ENCODE results near the gene C9orf85. TPM values are rescaled to one million over a fixed set of nuclear protein-coding genes. Genes with fewer than 3 reads are reported as not detected.

The C9orf85 gene
- total and polyA plus RNA-seq, 9 of the 15 experiments (the other 6 are each of a cell fraction or from before 2014, with no cell fraction given): 6.7 to 17.6 (median 13.0) TPM

DNA sequence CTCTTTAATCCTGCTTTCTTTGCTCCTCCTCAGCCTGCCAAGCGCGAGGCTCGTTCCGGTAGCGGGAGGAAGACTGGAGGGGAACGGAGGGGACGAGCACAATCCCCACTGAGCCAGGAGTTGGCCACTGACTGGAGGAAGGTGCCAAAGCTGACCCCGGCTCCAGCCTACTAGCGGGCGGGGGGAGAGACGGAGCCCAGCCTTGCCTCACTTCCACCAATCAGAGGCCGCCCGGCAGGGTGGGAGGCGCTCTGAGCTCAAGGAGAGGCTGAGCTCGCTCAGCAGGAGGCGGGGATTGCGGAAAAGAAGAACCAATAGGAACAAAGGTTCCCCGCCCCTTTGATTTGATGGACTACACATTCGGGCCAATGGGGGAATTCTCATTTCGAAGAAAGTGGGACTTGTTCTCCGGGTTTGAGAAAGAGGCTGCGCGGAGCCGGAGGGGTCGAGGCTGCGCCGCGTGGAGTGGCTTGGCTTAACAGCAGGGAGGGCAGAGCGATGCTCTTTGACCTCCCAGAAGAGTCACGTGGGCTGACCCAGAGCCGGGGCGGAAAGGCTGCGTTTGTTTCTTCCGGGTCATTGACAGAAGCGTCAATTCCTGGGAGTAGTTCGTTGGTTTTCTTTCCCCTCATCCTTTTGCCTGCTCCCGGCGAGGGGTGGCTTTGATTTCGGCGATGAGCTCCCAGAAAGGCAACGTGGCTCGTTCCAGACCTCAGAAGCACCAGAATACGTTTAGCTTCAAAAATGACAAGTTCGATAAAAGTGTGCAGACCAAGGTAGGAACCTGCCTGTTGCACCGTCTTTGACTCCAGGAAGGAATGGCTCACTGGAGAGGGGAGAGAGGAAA is at the start of gene C9orf85, which contains the start of gene ABHD17B (continued):
- peak; percentile 52 for TF ChIP-seq ATF7 (IDR thresholded peaks at IDR 0.05)
- no peak for TF ChIP-seq RFX5 (IDR thresholded peaks at IDR 0.05; ENCODE audit: low read depth, low read length)
- peak in 2 of 3 experiments; percentile 20 to 36 for TF ChIP-seq YY1 (IDR thresholded peaks at IDR 0.05; ENCODE audit: borderline replicate concordance in 1 of 3, control insufficient read depth in 1 of 3, extremely low read depth in 1 of 3, insufficient read depth in 3 of 3, insufficient read length in 1 of 3, insufficient replicate concordance in 2 of 3, low read depth in 1 of 3, low read length in 2 of 3)
- TF ChIP-seq ZNF445 (CRISPR knock-in tag; IDR thresholded peaks at IDR 0.05; ENCODE audit: low read depth): no peak
- peak; percentile 92 to 93 for TF ChIP-seq NRF1 (conservative IDR thresholded peaks at IDR 0.05 in 1 of 2, IDR thresholded peaks at IDR 0.05 in 1 of 2)
- no peak for TF ChIP-seq GTF2A2 (tag; IDR thresholded peaks at IDR 0.05)
- TF ChIP-seq, protein P1, sequence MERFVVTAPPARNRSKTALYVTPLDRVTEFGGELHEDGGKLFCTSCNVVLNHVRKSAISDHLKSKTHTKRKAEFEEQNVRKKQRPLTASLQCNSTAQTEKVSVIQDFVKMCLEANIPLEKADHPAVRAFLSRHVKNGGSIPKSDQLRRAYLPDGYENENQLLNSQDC (CRISPR knock-in tag; IDR thresholded peaks at IDR 0.05): no peak
- TF ChIP-seq TAF1 (IDR thresholded peaks at IDR 0.05; ENCODE audit: control insufficient read depth, extremely low read depth, insufficient read depth, low read length, severe bottlenecking): peak; percentile 94
- no peak for TF ChIP-seq ZBTB8A (IDR thresholded peaks at IDR 0.05; ENCODE audit: partially characterized antibody)
- TF ChIP-seq KDM5B (IDR thresholded peaks at IDR 0.05; ENCODE audit: insufficient replicate concordance, low read depth, low read length): peak; percentile 98
- TF ChIP-seq HDAC6 (IDR thresholded peaks at IDR 0.05; ENCODE audit: low read depth, low read length): no peak
- TF ChIP-seq BRD4 (IDR thresholded peaks at IDR 0.05): no peak
- TF ChIP-seq, protein P2, sequence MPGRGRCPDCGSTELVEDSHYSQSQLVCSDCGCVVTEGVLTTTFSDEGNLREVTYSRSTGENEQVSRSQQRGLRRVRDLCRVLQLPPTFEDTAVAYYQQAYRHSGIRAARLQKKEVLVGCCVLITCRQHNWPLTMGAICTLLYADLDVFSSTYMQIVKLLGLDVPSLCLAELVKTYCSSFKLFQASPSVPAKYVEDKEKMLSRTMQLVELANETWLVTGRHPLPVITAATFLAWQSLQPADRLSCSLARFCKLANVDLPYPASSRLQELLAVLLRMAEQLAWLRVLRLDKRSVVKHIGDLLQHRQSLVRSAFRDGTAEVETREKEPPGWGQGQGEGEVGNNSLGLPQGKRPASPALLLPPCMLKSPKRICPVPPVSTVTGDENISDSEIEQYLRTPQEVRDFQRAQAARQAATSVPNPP (IDR thresholded peaks at IDR 0.05; ENCODE audit: borderline replicate concordance, insufficient read depth, insufficient read length): no peak
- TF ChIP-seq, protein P3, sequence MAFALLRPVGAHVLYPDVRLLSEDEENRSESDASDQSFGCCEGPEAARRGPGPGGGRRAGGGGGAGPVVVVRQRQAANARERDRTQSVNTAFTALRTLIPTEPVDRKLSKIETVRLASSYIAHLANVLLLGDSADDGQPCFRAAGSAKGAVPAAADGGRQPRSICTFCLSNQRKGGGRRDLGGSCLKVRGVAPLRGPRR (CRISPR knock-in tag; IDR thresholded peaks at IDR 0.05): no peak
- peak; percentile 96 for TF ChIP-seq POLR2A (conservative IDR thresholded peaks at IDR 0.05)
- no peak for TF ChIP-seq ZNF766 (CRISPR knock-in tag; conservative IDR thresholded peaks at IDR 0.05)
- TF ChIP-seq, protein P4, sequence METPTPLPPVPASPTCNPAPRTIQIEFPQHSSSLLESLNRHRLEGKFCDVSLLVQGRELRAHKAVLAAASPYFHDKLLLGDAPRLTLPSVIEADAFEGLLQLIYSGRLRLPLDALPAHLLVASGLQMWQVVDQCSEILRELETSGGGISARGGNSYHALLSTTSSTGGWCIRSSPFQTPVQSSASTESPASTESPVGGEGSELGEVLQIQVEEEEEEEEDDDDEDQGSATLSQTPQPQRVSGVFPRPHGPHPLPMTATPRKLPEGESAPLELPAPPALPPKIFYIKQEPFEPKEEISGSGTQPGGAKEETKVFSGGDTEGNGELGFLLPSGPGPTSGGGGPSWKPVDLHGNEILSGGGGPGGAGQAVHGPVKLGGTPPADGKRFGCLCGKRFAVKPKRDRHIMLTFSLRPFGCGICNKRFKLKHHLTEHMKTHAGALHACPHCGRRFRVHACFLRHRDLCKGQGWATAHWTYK (CRISPR knock-in tag; IDR thresholded peaks at IDR 0.05): peak; percentile 31; the same call in 1 of the 2 replicates
- peak; percentile 87 for TF ChIP-seq MYC (IDR thresholded peaks at IDR 0.05; ENCODE audit: low read depth, low read length)
- TF ChIP-seq MYC (CRISPR knock-in tag; IDR thresholded peaks at IDR 0.05; ENCODE audit: borderline replicate concordance, low read depth): no peak
- TF ChIP-seq MBD2 (IDR thresholded peaks at IDR 0.05; ENCODE audit: borderline replicate concordance, low read depth): peak; percentile 84
- no peak for TF ChIP-seq TEAD1 (CRISPR knock-in tag; IDR thresholded peaks at IDR 0.05)
- TF ChIP-seq ZNF232 (CRISPR knock-in tag; IDR thresholded peaks at IDR 0.05): no peak
- TF ChIP-seq CXXC5 (CRISPR knock-in tag; IDR thresholded peaks at IDR 0.05): peak; percentile 64
- peak; percentile 15; the same call in 1 of the 2 replicates for TF ChIP-seq CREM (IDR thresholded peaks at IDR 0.05; ENCODE audit: low read depth)
- no peak for TF ChIP-seq ETV5 (CRISPR knock-in tag; IDR thresholded peaks at IDR 0.05; ENCODE audit: low read depth)
- TF ChIP-seq ZKSCAN3 (CRISPR knock-in tag; IDR thresholded peaks at IDR 0.05): no peak
